Esophagus squamous epithelium (tissue), 4 donors: ENCODE data around the gene NTN5.
A peak's percentile ranks its signal among the peaks of the same experiment; 100 is the strongest.

Experiments used
- CTCF ChIP-seq, 6 experiments: fragments of 450-650 bp in 4 of 6; fragments of 200-600 bp in 2 of 6; sonication (generic) in 2 of 6; IDR thresholded peaks; one replicate each; pipeline ENCODE4 v1.5.1; 2016 to 2019; ENCODE audit warnings: antibody characterized with exemption in 6 of 6, mild to moderate bottlenecking in 4 of 6, moderate library complexity in 4 of 6
- POLR2A ChIP-seq, 4 donors: fragments of 450-650 bp; IDR thresholded peaks; one replicate each; pipeline ENCODE4 v1.6.1; 2017; ENCODE audit warnings: antibody characterized with exemption in 4 of 4, mild to moderate bottlenecking in 4 of 4, moderate library complexity in 3 of 4

- TF ChIP-seq CTCF (IDR thresholded peaks at IDR 0.05): no peak
- TF ChIP-seq POLR2A (IDR thresholded peaks at IDR 0.05): peak in 3 of 4 donors; percentile 50 to 69 (median 58)
These were observed 23.0 kb upstream of the NTN5 start, which contains the start of gene FUT2 for GRCh38 chr19:48695743-48696352.
